ENCODE results near the gene CKS1B. TPM values are rescaled to one million over a fixed set of nuclear protein-coding genes. Genes with fewer than 3 reads are reported as not detected.

CKS1B gene
- polyA plus RNA-seq, 2 of the 4 experiments (the other 2 are of a cell fraction) = 356 to 725 TPM

DNA sequence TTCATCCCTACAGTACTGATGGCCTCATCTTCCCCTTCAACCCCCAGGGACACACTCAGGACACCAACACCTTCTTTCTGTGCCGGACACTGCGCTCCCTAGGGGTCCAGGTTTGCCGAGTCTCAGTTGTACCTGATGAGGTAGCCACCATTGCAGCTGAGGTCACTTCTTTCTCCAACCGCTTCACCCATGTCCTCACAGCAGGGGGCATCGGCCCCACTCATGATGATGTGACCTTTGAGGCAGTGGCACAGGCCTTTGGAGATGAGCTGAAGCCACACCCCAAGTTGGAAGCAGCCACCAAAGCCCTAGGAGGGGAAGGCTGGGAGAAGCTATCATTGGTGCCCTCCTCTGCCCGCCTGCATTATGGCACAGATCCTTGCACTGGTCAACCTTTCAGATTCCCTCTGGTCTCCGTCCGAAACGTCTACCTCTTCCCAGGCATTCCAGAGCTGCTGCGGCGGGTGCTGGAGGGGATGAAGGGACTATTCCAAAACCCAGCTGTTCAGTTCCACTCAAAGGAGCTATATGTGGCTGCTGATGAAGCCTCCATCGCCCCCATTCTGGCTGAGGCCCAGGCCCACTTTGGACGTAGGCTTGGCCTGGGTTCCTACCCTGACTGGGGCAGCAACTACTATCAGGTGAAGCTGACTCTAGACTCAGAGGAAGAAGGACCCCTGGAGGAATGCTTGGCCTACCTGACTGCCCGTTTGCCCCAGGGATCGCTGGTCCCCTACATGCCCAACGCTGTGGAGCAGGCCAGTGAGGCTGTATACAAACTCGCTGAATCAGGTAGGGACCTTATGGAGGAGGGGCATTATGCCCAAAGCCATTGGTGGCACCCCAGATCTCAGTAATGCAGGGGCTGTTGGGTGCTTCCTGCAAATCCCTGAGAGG, 13.8 kb downstream of the CKS1B start:
- ChIA-PET CTCF (interaction anchor here (0.9 to 1.6 kb wide), 3 partner anchors 97 to 319 kb away, joined by 3 read pairs; no protein-coding TSS in a partner anchor), POLR2A (interaction anchor here (0.5 to 0.9 kb wide), 3 partner anchors 11 to 52 kb away, joined by 3 read pairs; no protein-coding TSS in a partner anchor)
- DNase-seq (ENCODE audit: low read depth in 1 of 2, low spot score in 1 of 2) (no peak), FAIRE-seq (no peak), ATAC-seq (no peak)
- Histone ChIP-seq H3K4me1 (peaks cover 22% of the 10 kb centered on the region; the same call in 2 of the 3 replicates), H3K4me2 (no peak overlapping the region), H3K9me3 (no peaks in the 10 kb centered on the region), H3K4me3 (no peak overlapping the region), H3K27ac (no peak overlapping the region)
- TF ChIP-seq ZNF302 (CRISPR knock-in tag; IDR thresholded peaks at IDR 0.05) = no peak
- TF ChIP-seq, protein P1, sequence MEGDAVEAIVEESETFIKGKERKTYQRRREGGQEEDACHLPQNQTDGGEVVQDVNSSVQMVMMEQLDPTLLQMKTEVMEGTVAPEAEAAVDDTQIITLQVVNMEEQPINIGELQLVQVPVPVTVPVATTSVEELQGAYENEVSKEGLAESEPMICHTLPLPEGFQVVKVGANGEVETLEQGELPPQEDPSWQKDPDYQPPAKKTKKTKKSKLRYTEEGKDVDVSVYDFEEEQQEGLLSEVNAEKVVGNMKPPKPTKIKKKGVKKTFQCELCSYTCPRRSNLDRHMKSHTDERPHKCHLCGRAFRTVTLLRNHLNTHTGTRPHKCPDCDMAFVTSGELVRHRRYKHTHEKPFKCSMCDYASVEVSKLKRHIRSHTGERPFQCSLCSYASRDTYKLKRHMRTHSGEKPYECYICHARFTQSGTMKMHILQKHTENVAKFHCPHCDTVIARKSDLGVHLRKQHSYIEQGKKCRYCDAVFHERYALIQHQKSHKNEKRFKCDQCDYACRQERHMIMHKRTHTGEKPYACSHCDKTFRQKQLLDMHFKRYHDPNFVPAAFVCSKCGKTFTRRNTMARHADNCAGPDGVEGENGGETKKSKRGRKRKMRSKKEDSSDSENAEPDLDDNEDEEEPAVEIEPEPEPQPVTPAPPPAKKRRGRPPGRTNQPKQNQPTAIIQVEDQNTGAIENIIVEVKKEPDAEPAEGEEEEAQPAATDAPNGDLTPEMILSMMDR (IDR thresholded peaks at IDR 0.05) = 0 out of 3 replicates have a peak, but pooled peaks have one; percentile 5
- 89% methylated on average over 17 of the region's 17 CpGs for WGBS (ENCODE audit: missing lambda C conversion rate)

DNA sequence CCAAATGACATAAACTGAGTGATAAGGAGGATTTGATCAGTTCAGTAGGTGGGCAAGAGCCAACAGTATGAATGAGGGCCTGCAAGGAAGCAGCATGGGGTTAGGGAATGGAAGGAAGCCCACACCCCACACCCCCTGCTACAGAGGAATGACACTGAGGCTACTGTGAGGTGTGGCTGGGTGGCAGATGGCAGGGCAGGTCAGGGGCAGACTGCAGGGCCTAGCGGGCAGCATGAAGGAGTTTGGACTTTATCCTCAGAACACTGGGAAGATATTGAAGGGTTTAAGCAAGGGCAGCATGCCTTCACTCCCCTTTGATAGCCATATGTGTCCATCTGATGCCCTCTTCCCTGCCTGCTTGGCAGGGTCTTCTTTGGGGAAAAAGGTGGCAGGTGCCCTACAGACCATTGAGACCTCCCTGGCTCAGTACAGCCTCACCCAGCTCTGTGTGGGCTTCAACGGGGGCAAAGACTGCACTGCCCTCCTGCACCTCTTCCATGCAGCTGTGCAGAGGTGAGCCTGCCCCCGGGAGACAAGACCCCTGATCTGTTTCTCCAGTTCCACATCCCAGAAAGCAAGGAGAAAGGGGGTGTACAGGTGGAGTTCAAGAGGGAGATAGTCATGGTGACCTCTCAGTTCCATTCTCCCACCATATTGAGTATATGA, 14.8 kb downstream of the CKS1B start:
- Histone ChIP-seq H3K4me1 (peaks cover 30% of the 10 kb centered on the region; the same call in 2 of the 3 replicates), H3K27ac (no peak overlapping the region), H3K4me3 (no peak overlapping the region), H3K4me2 (no peak overlapping the region), H3K9me3 (no peaks in the 10 kb centered on the region)
- 93% methylated on average over 2 of the region's 3 CpGs for WGBS (ENCODE audit: missing lambda C conversion rate)
- DNase-seq (ENCODE audit: low read depth in 1 of 2, low spot score in 1 of 2) = no peak
- CTCF ChIA-PET = no interaction called here
- no peak for ATAC-seq
- POLR2A ChIA-PET = no interaction called here
- no peak for FAIRE-seq
- TF ChIP-seq RFX5 (IDR thresholded peaks at IDR 0.05) (no peak), REST (IDR thresholded peaks at IDR 0.05) (no peak), JUN (IDR thresholded peaks at IDR 0.05) (no peak), CHD2 (IDR thresholded peaks at IDR 0.05; ENCODE audit: low read length, partially characterized antibody) (no peak), ZSCAN20 (CRISPR knock-in tag; IDR thresholded peaks at IDR 0.05) (no peak), EP300 (IDR thresholded peaks at IDR 0.05) (no peak), ZNF302 (CRISPR knock-in tag; IDR thresholded peaks at IDR 0.05) (no peak), HDAC2 (IDR thresholded peaks at IDR 0.05) (no peak), CHD4 (IDR thresholded peaks at IDR 0.05; ENCODE audit: borderline replicate concordance) (no peak), RNF2 (IDR thresholded peaks at IDR 0.05; ENCODE audit: borderline replicate concordance, low read depth) (no peak), EHMT2 (IDR thresholded peaks at IDR 0.05; ENCODE audit: low read depth) (no peak)
- TF ChIP-seq, protein P2, sequence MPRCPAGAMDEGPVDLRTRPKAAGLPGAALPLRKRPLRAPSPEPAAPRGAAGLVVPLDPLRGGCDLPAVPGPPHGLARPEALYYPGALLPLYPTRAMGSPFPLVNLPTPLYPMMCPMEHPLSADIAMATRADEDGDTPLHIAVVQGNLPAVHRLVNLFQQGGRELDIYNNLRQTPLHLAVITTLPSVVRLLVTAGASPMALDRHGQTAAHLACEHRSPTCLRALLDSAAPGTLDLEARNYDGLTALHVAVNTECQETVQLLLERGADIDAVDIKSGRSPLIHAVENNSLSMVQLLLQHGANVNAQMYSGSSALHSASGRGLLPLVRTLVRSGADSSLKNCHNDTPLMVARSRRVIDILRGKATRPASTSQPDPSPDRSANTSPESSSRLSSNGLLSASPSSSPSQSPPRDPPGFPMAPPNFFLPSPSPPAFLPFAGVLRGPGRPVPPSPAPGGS (IDR thresholded peaks at IDR 0.05) = no peak
- TF ChIP-seq, protein P3, sequence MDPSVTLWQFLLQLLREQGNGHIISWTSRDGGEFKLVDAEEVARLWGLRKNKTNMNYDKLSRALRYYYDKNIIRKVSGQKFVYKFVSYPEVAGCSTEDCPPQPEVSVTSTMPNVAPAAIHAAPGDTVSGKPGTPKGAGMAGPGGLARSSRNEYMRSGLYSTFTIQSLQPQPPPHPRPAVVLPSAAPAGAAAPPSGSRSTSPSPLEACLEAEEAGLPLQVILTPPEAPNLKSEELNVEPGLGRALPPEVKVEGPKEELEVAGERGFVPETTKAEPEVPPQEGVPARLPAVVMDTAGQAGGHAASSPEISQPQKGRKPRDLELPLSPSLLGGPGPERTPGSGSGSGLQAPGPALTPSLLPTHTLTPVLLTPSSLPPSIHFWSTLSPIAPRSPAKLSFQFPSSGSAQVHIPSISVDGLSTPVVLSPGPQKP (IDR thresholded peaks at IDR 0.05; ENCODE audit: low read depth, low read length) = no peak
